HL-60 (cell line): ENCODE data around the gene GNAT2.

Source experiments
- DNase-seq, 2 experiments: peaks; one replicate each; pipeline ENCODE4 v3.0.0-alpha.2; 2010 to 2020; ENCODE audit warnings: low read depth in 1 of 2, low spot score in 1 of 2
- H3K27ac ChIP-seq: fragments of 250-450 bp; sonication (Bioruptor Pico); replicated peaks from 2 replicates; pipeline ENCODE4 v1.5.1; 2020; ENCODE audit warnings: mild to moderate bottlenecking, moderate library complexity
- H3K27me3 ChIP-seq: fragments of 250-450 bp; sonication (Bioruptor Pico); 2 replicates; pipeline ENCODE4 v1.5.1; 2021; ENCODE audit warnings: mild to moderate bottlenecking, moderate library complexity; ENCODE audit not compliant: insufficient read depth, poor library complexity, severe bottlenecking
- H3K4me3 ChIP-seq: replicated peaks from 2 replicates; pipeline ENCODE4 v1.5.1; 2011; ENCODE audit warnings: mild to moderate bottlenecking, control low read depth, low read length; ENCODE audit not compliant: insufficient read depth
- GABPA ChIP-seq: IDR thresholded peaks from 2 replicates; pipeline ENCODE4 v1.6.1; 2012; ENCODE audit warnings: low read depth
- POLR2AphosphoS5 ChIP-seq: IDR thresholded peaks from 2 replicates; pipeline ENCODE4 v1.6.1; 2012; ENCODE audit warnings: low read depth
- SPI1 ChIP-seq: IDR thresholded peaks from 2 replicates; pipeline ENCODE4 v1.6.1; 2012; ENCODE audit warnings: low read depth, mild to moderate bottlenecking, borderline replicate concordance
- TF ChIP-seq, protein P1 (sequence below): IDR thresholded peaks from 2 replicates; pipeline ENCODE4 v1.6.1; 2012; ENCODE audit warnings: low read depth; ENCODE audit not compliant: insufficient replicate concordance
- TF ChIP-seq, protein P2 (sequence below): IDR thresholded peaks from one replicate; pipeline ENCODE4 v1.5.1; 2011; ENCODE audit warnings: low read length, control low read depth, inconsistent platforms; ENCODE audit not compliant: insufficient read depth

GNAT2 gene

DNA sequence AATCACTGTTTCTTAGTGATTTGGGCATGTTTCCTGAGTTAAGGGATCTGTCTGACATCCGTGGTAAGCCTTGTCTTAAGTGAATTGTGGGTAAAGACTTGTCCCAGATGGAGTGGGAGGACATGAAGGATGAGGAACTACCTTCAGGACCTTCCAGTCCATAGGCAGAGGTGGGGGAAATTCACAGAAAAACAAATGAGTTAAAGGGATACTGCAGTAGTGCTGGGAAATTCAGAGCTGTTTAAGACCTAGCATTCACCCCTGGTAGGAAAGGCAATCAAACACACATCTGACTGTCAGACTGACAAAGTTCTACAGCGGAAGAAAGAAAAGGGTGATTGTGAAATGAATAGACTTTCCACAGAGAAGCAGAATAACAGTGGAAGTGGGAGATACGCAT lies 3.0 kb downstream of the GNAT2 start:
- Histone ChIP-seq H3K27ac (peak overlapping the region; percentile 67), H3K4me3 (no peak overlapping the region), H3K27me3 (no peaks in the 10 kb centered on the region)
- TF ChIP-seq, protein P1, sequence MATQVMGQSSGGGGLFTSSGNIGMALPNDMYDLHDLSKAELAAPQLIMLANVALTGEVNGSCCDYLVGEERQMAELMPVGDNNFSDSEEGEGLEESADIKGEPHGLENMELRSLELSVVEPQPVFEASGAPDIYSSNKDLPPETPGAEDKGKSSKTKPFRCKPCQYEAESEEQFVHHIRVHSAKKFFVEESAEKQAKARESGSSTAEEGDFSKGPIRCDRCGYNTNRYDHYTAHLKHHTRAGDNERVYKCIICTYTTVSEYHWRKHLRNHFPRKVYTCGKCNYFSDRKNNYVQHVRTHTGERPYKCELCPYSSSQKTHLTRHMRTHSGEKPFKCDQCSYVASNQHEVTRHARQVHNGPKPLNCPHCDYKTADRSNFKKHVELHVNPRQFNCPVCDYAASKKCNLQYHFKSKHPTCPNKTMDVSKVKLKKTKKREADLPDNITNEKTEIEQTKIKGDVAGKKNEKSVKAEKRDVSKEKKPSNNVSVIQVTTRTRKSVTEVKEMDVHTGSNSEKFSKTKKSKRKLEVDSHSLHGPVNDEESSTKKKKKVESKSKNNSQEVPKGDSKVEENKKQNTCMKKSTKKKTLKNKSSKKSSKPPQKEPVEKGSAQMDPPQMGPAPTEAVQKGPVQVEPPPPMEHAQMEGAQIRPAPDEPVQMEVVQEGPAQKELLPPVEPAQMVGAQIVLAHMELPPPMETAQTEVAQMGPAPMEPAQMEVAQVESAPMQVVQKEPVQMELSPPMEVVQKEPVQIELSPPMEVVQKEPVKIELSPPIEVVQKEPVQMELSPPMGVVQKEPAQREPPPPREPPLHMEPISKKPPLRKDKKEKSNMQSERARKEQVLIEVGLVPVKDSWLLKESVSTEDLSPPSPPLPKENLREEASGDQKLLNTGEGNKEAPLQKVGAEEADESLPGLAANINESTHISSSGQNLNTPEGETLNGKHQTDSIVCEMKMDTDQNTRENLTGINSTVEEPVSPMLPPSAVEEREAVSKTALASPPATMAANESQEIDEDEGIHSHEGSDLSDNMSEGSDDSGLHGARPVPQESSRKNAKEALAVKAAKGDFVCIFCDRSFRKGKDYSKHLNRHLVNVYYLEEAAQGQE = no peak
- TF ChIP-seq SPI1 = no peak
- TF ChIP-seq POLR2AphosphoS5 = no peak
- TF ChIP-seq GABPA = no peak
- DNase-seq = no peak

DNA sequence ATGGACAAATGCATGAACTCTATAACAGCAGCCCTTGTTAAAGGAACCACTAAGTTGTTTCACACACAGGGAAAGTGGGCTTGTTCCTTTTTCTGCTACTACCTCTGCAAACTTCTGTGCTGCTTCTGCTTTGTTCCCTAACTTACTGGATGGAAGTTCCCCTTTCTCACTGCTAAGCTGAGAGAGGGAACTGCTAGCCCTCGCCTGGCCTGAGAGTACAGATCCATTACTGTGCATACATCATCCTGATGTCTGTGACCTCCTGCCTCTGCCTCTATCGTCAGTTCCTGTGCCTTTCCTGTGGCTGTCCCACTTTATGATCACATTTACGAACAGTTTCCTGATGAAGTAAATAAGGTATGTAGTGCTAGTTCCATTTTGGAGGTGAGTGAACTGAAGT lies 3.5 kb downstream of the GNAT2 start:
- peak overlapping the region; percentile 67 for H3K27ac ChIP-seq
- DNase-seq = peak; percentile 81 to 95
- H3K4me3 ChIP-seq = no peak overlapping the region
- TF ChIP-seq SPI1 = peak; percentile 93
- TF ChIP-seq, protein P1 = no peak
- peak; percentile 56 for TF ChIP-seq GABPA
- peak; percentile 28; the same call in 1 of the 2 replicates for TF ChIP-seq POLR2AphosphoS5
- TF ChIP-seq, protein P2, sequence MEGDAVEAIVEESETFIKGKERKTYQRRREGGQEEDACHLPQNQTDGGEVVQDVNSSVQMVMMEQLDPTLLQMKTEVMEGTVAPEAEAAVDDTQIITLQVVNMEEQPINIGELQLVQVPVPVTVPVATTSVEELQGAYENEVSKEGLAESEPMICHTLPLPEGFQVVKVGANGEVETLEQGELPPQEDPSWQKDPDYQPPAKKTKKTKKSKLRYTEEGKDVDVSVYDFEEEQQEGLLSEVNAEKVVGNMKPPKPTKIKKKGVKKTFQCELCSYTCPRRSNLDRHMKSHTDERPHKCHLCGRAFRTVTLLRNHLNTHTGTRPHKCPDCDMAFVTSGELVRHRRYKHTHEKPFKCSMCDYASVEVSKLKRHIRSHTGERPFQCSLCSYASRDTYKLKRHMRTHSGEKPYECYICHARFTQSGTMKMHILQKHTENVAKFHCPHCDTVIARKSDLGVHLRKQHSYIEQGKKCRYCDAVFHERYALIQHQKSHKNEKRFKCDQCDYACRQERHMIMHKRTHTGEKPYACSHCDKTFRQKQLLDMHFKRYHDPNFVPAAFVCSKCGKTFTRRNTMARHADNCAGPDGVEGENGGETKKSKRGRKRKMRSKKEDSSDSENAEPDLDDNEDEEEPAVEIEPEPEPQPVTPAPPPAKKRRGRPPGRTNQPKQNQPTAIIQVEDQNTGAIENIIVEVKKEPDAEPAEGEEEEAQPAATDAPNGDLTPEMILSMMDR = no peak
- no peaks in the 10 kb centered on the region for H3K27me3 ChIP-seq

DNA sequence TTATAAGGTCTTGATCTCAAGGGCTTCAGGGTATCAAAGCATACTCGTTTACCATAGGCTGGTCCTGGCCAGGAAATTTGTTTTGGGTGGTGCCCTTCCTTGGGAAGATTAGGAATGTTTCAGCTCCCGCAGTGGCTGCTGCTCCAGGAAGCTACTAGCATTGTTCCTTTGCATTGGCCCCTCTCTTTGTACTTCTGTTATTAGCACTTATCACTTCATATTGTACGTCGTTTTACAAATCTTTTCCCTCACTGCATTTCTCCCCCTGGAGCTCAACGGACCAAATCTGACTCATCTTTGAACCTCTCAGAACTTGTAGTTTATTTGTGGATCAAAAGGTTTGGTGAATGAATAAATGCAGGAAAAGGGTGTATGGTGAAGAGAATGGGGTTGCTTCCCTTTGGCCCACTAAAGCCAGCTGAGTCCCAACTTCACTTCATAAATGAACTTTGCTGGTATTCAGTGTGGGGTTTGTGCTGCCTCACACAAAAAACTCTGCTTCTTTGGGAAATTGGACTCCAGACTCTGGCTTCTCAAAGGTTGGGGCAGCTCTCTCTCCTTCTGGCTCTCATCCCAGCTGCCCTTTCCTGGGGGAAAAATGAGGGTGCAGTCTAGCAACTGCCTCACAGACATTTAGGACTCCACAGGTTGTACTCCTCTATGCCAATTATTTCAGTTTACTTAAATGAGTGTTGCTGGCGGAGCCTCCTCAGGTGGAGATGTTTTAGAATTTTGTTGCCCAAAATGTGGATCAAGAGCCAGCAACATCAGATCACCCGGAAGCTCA lies 5.9 kb downstream of the GNAT2 start:
- Histone ChIP-seq H3K27ac (no peak overlapping the region), H3K4me3 (no peak overlapping the region), H3K27me3 (no peaks in the 10 kb centered on the region)
- TF ChIP-seq POLR2AphosphoS5 = no peak
- no peak for TF ChIP-seq SPI1
- TF ChIP-seq, protein P1 = no peak
- TF ChIP-seq, protein P2 = no peak
- no peak for TF ChIP-seq GABPA
- no peak for DNase-seq
